ENCODE data around the gene GPC6.

Gene GPC6

GRCh38 chr13:93230261-93230855, 3.8 kb downstream of the GPC6 start:
- DNase-seq (no peak), ATAC-seq (no peak)

DNA sequence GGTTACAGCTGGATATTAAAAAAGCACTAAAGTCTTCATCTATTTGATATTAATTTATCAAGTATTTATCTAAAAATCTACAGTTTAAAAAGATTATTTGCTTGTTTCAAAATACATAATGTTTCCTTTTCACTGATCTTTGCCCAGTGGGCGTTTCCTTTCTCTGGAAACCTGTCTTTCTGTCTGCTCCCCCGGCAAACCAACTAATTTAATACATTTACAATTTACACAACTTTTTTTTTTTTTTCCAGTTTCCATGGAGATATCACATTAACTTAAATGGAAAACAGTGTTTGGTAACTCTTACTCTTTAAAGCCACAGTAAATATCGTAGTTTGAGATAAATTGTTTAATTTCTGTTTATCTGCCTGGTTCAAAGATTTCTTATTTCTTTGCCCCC, 5.3 kb downstream of the GPC6 start:
- DNase-seq (no peak), ATAC-seq (no peak)

- ATAC-seq (no peak), DNase-seq (no peak)
These were observed 7.4 kb downstream of the GPC6 start for GRCh38 chr13:93233997-93234416.

GRCh38 chr13:93234459-93234858, 7.9 kb downstream of the GPC6 start:
- ATAC-seq (no peak), DNase-seq (no peak)

GRCh38 chr13:93235258-93236015, 8.8 kb downstream of the GPC6 start:
- ATAC-seq, result no peak

GRCh38 chr13:93238711-93239110, 12.1 kb downstream of the GPC6 start:
- no peak for DNase-seq
- no peak for ATAC-seq

More at GRCh38 chr13:93235258-93236015, 8.8 kb downstream of the GPC6 start:
- no peak for DNase-seq

DNA sequence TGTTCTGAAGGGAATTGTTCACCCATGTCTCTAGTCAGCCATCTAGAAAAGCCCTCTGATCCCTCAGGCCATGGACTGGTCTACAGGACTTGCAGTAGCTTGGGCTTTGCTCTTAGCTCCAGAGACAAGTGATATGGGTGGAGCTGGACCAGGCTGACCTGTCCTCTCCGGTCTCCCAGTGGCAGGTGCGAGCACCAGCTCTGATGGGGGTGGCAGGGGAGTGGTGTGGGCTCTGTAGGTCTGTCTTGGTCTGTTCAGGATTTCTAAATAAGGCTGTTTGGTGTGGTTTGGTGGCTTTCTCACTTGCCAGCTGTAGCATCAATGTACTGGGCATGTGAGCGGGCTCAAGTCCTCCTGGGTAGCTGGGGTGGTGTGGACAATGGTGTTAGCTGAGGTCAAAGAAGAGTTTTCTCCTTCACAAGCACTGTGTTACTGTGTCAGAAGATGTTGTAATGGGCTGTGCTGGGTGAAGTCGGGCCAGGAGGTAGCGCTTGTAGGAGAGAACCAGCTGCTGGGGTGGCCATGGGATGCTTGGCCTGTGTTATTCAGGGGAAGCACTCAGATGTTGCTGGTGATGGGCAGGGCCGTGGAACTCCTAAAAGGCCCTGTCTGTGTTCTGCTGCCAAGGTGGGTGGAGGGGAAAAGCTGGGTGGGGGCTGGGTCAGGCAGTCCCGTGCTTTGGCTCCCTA, 16.9 kb downstream of the GPC6 start:
- ATAC-seq (no peak), DNase-seq (no peak)

- no peak for ATAC-seq
- DNase-seq, result no peak
These were observed 17.7 kb downstream of the GPC6 start for GRCh38 chr13:93244141-93244917.

GRCh38 chr13:93244918-93245280, 18.3 kb downstream of the GPC6 start:
- DNase-seq (no peak), ATAC-seq (no peak)

- no peak for ATAC-seq
- DNase-seq, result no peak
These were observed 19.5 kb downstream of the GPC6 start for GRCh38 chr13:93246069-93246468.

- DNase-seq, result no peak
- ATAC-seq, result no peak
These were observed 22.0 kb downstream of the GPC6 start for GRCh38 chr13:93248627-93249047.

DNA sequence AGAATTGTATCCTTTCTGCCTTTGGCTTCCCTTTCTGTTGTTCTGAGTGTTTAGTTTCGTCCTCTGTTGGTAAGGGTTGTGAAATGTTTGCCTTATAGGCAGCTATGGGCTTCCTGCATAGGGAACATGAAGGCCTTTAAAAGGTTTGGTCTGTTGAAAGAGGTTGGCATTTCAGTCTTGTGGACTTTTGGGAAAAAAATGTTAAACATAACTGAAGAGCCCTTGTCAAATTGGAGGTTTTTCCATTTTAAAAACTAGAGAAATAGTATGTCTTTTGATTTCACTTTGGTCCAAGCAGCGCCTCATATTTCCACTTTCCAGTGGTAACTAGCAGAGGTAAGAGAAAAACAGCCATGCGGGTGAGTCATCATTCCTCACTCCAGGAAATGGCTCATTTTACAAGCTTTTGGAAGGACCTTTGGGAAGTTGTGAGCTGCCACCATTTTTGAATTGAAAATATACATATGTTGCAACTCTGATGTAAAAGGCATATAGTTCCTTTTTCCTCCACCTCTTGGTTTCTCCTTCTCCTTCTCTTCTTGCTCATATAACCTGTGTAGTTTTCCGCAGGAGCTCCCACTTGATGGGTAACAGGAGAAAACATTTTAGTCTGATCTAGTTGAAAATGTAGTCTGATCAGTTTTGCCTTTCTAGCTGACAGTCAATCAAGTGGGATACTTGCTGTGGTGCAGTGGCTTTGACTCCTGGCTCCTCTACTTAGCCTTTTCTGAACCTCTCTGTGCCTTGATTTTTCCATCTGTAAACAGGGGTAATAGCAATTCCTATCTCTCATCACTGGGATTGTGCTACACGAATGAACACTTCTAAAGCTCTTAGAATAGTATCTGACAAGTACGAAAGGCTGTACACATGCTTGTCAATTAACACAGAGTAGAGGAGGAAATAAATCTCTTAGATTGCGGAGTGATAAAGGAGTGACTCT, 23.0 kb downstream of the GPC6 start:
- DNase-seq (no peak), ATAC-seq (no peak)

- no peak for DNase-seq
- ATAC-seq, result no peak
These were observed 28.2 kb downstream of the GPC6 start for GRCh38 chr13:93254775-93255174.

DNA sequence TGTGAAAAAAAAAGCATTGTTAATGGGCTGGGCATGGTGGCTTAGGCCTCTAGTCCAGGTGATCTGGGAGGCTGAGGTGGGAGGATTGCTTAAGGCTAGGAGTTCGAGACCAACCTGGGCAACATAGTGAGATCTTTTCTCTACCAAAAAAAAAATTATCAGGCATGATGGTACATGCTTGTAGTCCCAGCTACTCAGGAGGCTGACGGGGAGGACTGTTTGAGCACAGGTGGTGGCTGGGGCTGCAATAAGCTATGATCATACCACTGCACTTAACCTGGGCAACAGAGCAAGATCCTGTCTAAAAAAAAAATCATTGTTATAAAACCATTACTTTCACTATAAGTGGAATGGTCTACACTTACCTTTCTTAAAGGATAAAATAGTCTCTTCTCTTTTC, 30.4 kb downstream of the GPC6 start:
- DNase-seq (no peak), ATAC-seq (no peak)

DNA sequence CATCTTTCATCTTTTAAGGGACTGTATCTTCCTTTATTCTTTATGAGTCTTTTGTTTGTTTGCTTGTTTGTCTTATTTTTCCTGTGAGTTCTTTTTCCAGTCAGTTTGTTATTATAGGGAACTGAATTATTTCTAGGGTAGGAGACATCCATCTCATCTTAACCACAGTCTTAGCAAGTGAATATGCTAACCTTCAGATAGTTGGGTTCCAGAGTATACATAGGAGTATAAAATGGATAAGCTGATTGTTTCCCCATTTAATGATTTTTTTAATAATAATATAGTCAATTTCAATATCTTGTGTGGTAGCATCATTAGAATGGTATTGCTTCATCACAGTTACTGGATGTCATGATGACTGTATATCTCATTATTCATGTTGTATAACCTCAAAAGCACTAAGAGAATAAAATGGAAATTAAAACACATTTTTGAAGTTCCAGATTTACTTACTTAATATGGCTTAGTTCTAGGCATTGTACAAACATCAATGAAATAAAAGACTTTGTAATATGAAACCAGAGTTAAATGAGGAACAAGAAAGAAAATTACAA, 33.0 kb downstream of the GPC6 start:
- DNase-seq (no peak), ATAC-seq (no peak)

DNA sequence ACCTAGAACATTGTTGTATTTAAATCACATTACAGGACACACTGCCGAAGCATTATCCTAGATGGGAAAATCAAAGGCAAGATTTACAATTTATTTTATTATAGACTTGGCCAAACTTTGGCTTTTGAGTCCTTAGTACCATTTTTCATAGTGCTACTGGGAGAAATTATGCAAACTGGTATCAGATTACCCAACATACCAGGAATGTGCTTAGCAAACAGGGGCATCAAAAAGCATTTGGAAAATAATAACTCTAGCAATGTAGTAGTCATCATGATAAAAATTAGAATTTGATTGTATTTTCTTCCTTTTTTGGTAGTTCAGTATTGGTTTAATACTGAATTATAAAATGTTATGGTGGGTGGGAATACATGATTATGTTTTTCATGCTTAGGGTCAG, 34.0 kb downstream of the GPC6 start:
- no peak for ATAC-seq
- no peak for DNase-seq

DNA sequence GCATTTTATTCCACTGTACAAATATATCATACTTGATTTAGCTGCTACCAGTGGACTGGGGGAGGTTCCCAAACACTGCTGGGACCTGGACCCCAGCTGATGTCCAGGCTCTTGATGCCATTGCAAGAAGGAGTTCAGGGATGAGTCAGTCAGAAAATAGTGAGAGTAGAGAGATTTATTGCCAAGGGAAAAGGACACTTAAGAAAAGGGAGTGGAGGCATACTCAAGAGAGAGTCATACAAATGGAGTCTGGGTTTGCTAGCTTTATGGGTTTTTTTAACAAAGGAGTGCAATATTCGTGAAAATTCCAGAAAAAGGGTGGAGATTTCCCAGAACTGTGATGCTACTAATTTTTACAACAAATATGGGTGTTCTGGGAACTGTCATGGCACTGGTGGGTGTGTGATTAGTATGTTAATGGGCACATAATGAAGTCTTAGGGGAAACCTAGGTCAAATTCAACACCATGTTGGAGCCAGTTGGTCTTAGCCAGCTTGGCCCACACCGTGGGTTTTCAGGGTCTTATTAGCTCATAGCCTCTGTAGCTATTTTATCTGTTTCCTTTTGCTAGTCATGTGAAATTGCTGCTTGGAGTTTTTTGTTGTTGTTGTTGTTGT, 36.2 kb downstream of the GPC6 start:
- no peak for DNase-seq
- no peak for ATAC-seq

- DNase-seq, result no peak
- ATAC-seq, result no peak
These were observed 38.3 kb downstream of the GPC6 start for GRCh38 chr13:93264876-93265275.

GRCh38 chr13:93265800-93266199, 39.2 kb downstream of the GPC6 start:
- DNase-seq (no peak), ATAC-seq (no peak)

DNA sequence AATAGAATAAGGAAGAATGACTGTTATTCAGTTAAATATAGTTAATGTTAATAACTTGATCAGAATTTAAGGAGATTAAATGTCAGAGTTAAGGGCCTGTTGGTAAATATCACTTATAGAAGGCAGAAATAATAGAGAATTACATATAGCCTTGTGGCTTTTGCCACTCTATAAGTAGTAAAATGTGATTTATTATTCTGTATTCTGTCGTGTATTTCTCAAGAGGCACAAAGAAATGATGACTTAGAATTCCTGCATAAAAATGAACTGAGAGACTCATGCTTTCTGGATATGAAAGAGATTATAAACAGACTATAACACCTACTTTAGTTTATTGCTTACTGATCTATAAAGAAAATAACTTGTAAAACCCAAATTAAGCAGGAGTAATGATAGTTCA, 40.1 kb downstream of the GPC6 start:
- DNase-seq (no peak), ATAC-seq (no peak)

All from stimulated activated naive CD8-positive, alpha-beta T cell treated with anti-CD3 and anti-CD28 coated beads, Interleukin-15, Interleukin-2, amounts not matched to agents 100 U/mL and 50 U/mL, for 24 hours (primary cell).